Measurements from ENCODE around the gene ESYT2.

ESYT2 gene

DNA sequence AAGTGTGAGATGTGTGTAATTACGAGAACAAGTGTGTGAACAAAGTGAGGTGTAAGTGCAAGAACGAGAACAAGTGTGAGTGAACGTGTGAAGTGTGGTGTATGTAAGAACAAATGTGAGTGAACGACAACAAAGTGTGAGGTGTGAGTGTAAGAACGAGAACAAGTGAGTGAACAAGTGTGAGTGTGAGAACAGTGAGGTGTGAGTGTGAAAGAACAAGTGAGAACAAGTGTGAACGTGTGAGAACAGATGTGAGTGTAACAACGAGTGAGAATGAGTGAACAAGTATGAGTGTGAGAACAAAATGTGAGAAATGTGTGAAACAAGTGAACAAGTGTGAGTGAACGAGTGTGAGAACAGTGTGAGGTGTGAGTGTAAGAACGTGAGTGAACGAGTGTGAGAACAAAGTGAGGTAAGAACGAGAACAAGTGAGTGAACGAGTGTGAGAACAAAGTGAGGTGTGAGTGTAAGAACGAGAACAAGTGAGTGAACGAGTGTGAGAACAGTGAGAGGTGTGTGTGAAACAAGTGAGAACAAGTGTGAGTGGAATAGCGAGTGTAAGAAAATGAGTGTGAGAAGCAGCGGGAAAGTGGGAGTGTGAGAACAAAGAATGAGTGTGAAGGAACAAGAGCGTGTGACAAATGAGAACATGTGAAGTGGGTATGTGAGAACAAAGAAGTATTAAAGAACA is 47.2 kb downstream of the ESYT2 start:
- peaks cover 0 to 24% (median 8%) of the 10 kb centered on the region in 11 experiments; a peak in 10 of 22 replicates for H4K20me1 ChIP-seq
- no peak overlapping the region for H3K4me2 ChIP-seq
- no peaks in the 10 kb centered on the region for H3K27me3 ChIP-seq
- H3K9ac ChIP-seq: no peak overlapping the region
- peaks cover 0 to 9% (median 0%) of the 10 kb centered on the region in 11 experiments; a peak in 6 of 22 replicates for H3K9me3 ChIP-seq (replicated peaks in 1 of 11)
- peaks cover 0 to 38% (median 24%) of the 10 kb centered on the region in 10 experiments; a peak in 15 of 20 replicates for H3K4me1 ChIP-seq
- H3K27ac ChIP-seq: no peak overlapping the region
- H3K36me3 ChIP-seq: peaks cover 80 to 99% (median 87%) of the 10 kb centered on the region in 11 experiments
- no peak for TF ChIP-seq Cebpa-rat (IDR thresholded peaks at IDR 0.05)
- no peak overlapping the region for H3K4me3 ChIP-seq

GRCh38 chr7:158781217-158781973 is 47.9 kb downstream of the ESYT2 start:
- H3K36me3 ChIP-seq: peaks cover 82 to 99% (median 88%) of the 10 kb centered on the region in 11 experiments
- peaks cover 0 to 45% (median 24%) of the 10 kb centered on the region in 10 experiments; a peak in 15 of 20 replicates for H3K4me1 ChIP-seq
- no peak overlapping the region for H3K9ac ChIP-seq
- no peaks in the 10 kb centered on the region for H3K27me3 ChIP-seq
- no peak for TF ChIP-seq Cebpa-rat (IDR thresholded peaks at IDR 0.05)
- H4K20me1 ChIP-seq: peaks cover 0 to 24% (median 8%) of the 10 kb centered on the region in 11 experiments; a peak in 10 of 22 replicates
- peaks cover 0 to 9% (median 0%) of the 10 kb centered on the region in 11 experiments; a peak in 6 of 22 replicates for H3K9me3 ChIP-seq (replicated peaks in 1 of 11)
- no peak overlapping the region for H3K4me3 ChIP-seq
- no peak overlapping the region for H3K4me2 ChIP-seq
- H3K27ac ChIP-seq: no peak overlapping the region

GRCh38 chr7:158779061-158780000 is 50.0 kb downstream of the ESYT2 start:
- peaks cover 0 to 47% (median 23%) of the 10 kb centered on the region in 10 experiments; a peak in 15 of 20 replicates for H3K4me1 ChIP-seq
- H3K27ac ChIP-seq: no peak overlapping the region
- TF ChIP-seq Cebpa-rat (IDR thresholded peaks at IDR 0.05): no peak
- H3K36me3 ChIP-seq: peaks cover 87 to 100% (median 96%) of the 10 kb centered on the region in 11 experiments
- no peaks in the 10 kb centered on the region for H3K27me3 ChIP-seq
- peaks cover 0 to 9% (median 0%) of the 10 kb centered on the region in 11 experiments; a peak in 6 of 22 replicates for H3K9me3 ChIP-seq (replicated peaks in 1 of 11)
- H3K4me2 ChIP-seq: peak overlapping the region in 4 of 11 experiments; percentile 0 to 36 (median 23); a peak in 7 of 22 replicates
- no peak overlapping the region for H3K9ac ChIP-seq
- H3K4me3 ChIP-seq: no peak overlapping the region
- peaks cover 0 to 24% (median 8%) of the 10 kb centered on the region in 11 experiments; a peak in 11 of 22 replicates for H4K20me1 ChIP-seq

- Histone ChIP-seq H3K36me3 (peaks cover 84 to 100% (median 90%) of the 10 kb centered on the region in 11 experiments), H3K9ac (no peak overlapping the region), H3K4me1 (peaks cover 0 to 39% (median 14%) of the 10 kb centered on the region in 10 experiments; a peak in 15 of 20 replicates), H3K27me3 (no peaks in the 10 kb centered on the region), H3K4me3 (no peak overlapping the region), H3K4me2 (no peak overlapping the region), H3K9me3 (replicated peaks in 1 of 11) (peaks cover 0 to 9% (median 0%) of the 10 kb centered on the region in 11 experiments; a peak in 6 of 22 replicates), H4K20me1 (peaks cover 0 to 15% (median 1%) of the 10 kb centered on the region in 11 experiments; a peak in 10 of 22 replicates), H3K27ac (no peak overlapping the region)
- TF ChIP-seq Cebpa-rat (IDR thresholded peaks at IDR 0.05): no peak
Observed at GRCh38 chr7:158778471-158778870, 50.8 kb downstream of the ESYT2 start.

- peaks cover 84 to 100% (median 90%) of the 10 kb centered on the region in 11 experiments for H3K36me3 ChIP-seq
- H4K20me1 ChIP-seq: peaks cover 0 to 12% (median 0%) of the 10 kb centered on the region in 11 experiments; a peak in 6 of 22 replicates
- peaks cover 0 to 9% (median 0%) of the 10 kb centered on the region in 11 experiments; a peak in 6 of 22 replicates for H3K9me3 ChIP-seq (replicated peaks in 1 of 11)
- H3K4me2 ChIP-seq: no peak overlapping the region
- H3K4me3 ChIP-seq: no peak overlapping the region
- H3K27me3 ChIP-seq: no peaks in the 10 kb centered on the region
- no peak overlapping the region for H3K27ac ChIP-seq
- TF ChIP-seq Cebpa-rat (IDR thresholded peaks at IDR 0.05): no peak
- peaks cover 0 to 33% (median 9%) of the 10 kb centered on the region in 10 experiments; a peak in 13 of 20 replicates for H3K4me1 ChIP-seq
- H3K9ac ChIP-seq: no peak overlapping the region
Observed at GRCh38 chr7:158777793-158778192, 51.5 kb downstream of the ESYT2 start.

GRCh38 chr7:158776474-158776873 is 52.8 kb downstream of the ESYT2 start:
- H3K4me2 ChIP-seq: peak overlapping the region in 3 of 11 experiments; percentile 17 to 20 (median 19); a peak in 4 of 22 replicates
- no peaks in the 10 kb centered on the region for H3K27me3 ChIP-seq
- peaks cover 0 to 4% (median 0%) of the 10 kb centered on the region in 11 experiments; a peak in 6 of 22 replicates for H3K9me3 ChIP-seq (replicated peaks in 1 of 11)
- TF ChIP-seq Cebpa-rat (IDR thresholded peaks at IDR 0.05): no peak
- no peak overlapping the region for H3K4me3 ChIP-seq
- H3K27ac ChIP-seq: no peak overlapping the region
- H3K36me3 ChIP-seq: peaks cover 72 to 97% (median 82%) of the 10 kb centered on the region in 11 experiments
- no peak overlapping the region for H3K9ac ChIP-seq
- H4K20me1 ChIP-seq: peaks cover 0 to 18% (median 0%) of the 10 kb centered on the region in 11 experiments; a peak in 6 of 22 replicates
- peaks cover 0 to 44% (median 12%) of the 10 kb centered on the region in 10 experiments; a peak in 13 of 20 replicates for H3K4me1 ChIP-seq

DNA sequence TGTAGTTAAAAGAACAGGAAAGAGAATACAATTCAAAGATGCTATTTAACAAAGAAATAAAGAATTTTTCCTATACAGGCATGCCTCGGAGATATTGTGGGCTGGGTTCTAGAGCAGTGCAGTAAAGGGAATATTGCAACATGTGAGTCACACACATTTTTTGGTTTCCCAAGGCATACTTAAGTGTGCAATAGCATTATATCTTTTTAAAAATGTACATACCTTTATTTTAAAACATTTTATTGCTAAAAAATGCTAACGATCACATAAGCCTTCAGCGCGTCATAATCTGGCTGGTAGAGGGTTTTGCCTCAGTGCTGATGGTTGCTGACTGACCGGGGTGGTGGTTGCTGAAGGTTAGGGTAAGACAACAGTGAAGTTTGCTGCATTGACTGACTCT is 54.4 kb downstream of the ESYT2 start:
- Histone ChIP-seq H3K27me3 (no peaks in the 10 kb centered on the region), H3K4me3 (no peak overlapping the region), H3K4me2 (no peak overlapping the region), H3K9me3 (replicated peaks in 1 of 11) (no peaks in the 10 kb centered on the region), H4K20me1 (peaks cover 0 to 20% (median 0%) of the 10 kb centered on the region in 11 experiments; a peak in 6 of 22 replicates), H3K9ac (no peak overlapping the region), H3K36me3 (peaks cover 57 to 92% (median 73%) of the 10 kb centered on the region in 11 experiments), H3K27ac (no peak overlapping the region), H3K4me1 (peaks cover 0 to 45% (median 13%) of the 10 kb centered on the region in 10 experiments; a peak in 13 of 20 replicates)
- no peak for TF ChIP-seq Cebpa-rat (IDR thresholded peaks at IDR 0.05)

- H3K4me1 ChIP-seq: peaks cover 0 to 32% (median 4%) of the 10 kb centered on the region in 10 experiments; a peak in 7 of 20 replicates
- no peak overlapping the region for H3K4me2 ChIP-seq
- TF ChIP-seq Cebpa-rat (IDR thresholded peaks at IDR 0.05): no peak
- no peak overlapping the region for H3K4me3 ChIP-seq
- H3K9ac ChIP-seq: no peak overlapping the region
- H3K9me3 ChIP-seq (replicated peaks in 1 of 11): no peaks in the 10 kb centered on the region
- no peak overlapping the region for H3K27ac ChIP-seq
- peaks cover 0 to 15% (median 0%) of the 10 kb centered on the region in 11 experiments; a peak in 4 of 22 replicates for H4K20me1 ChIP-seq
- peaks cover 54 to 92% (median 69%) of the 10 kb centered on the region in 11 experiments for H3K36me3 ChIP-seq
- H3K27me3 ChIP-seq: no peaks in the 10 kb centered on the region
Observed at GRCh38 chr7:158772916-158773315, 56.4 kb downstream of the ESYT2 start.

Data from BLaER1 treated with 17β-estradiol and CSF1 and Interleukin-3, amounts not matched to agents 10 nM and 100 nM (cell line).